ENCODE data around the gene CHST15.

CHST15 gene

GRCh38 chr10:124029559-124029958 is 63.8 kb downstream of the CHST15 start:
- no peak for DNase-seq (ENCODE audit: low read depth)

- no peak for DNase-seq (ENCODE audit: low read depth)
Observed at GRCh38 chr10:124028700-124029480, 64.5 kb downstream of the CHST15 start.

- no peak for DNase-seq (ENCODE audit: low read depth)
Observed at GRCh38 chr10:124027651-124028050, 65.7 kb downstream of the CHST15 start.

GRCh38 chr10:124027031-124027611 is 66.3 kb downstream of the CHST15 start:
- DNase-seq (ENCODE audit: low read depth), result no peak

- no peak for DNase-seq (ENCODE audit: low read depth)
Observed at GRCh38 chr10:124026589-124026939, 66.8 kb downstream of the CHST15 start.

GRCh38 chr10:124025660-124026588 is 67.5 kb downstream of the CHST15 start:
- DNase-seq (ENCODE audit: low read depth), result no peak

GRCh38 chr10:124025152-124025551 is 68.2 kb downstream of the CHST15 start:
- DNase-seq (ENCODE audit: low read depth), result no peak

GRCh38 chr10:124022066-124022465 is 71.3 kb downstream of the CHST15 start:
- no peak for DNase-seq (ENCODE audit: low read depth)

GRCh38 chr10:124020981-124021815 is 72.2 kb downstream of the CHST15 start:
- no peak for DNase-seq (ENCODE audit: low read depth)

- DNase-seq (ENCODE audit: low read depth), result no peak
Observed at GRCh38 chr10:124019886-124020797, 73.3 kb downstream of the CHST15 start.

GRCh38 chr10:124018886-124019525 is 74.4 kb downstream of the CHST15 start:
- no peak for DNase-seq (ENCODE audit: low read depth)

- DNase-seq (ENCODE audit: low read depth), result no peak
Observed at GRCh38 chr10:124017729-124018128, 75.7 kb downstream of the CHST15 start.

GRCh38 chr10:124016804-124017375 is 76.5 kb downstream of the CHST15 start:
- DNase-seq (ENCODE audit: low read depth), result no peak

GRCh38 chr10:124015991-124016390 is 77.4 kb downstream of the CHST15 start:
- no peak for DNase-seq (ENCODE audit: low read depth)

GRCh38 chr10:124014416-124015154 is 78.8 kb downstream of the CHST15 start:
- DNase-seq (ENCODE audit: low read depth), result no peak

- DNase-seq (ENCODE audit: low read depth), result no peak
Observed at GRCh38 chr10:124013916-124014315, 79.5 kb downstream of the CHST15 start.

- DNase-seq (ENCODE audit: low read depth), result no peak
Observed at GRCh38 chr10:124012991-124013390, 80.4 kb downstream of the CHST15 start.

GRCh38 chr10:124012583-124012982 is 80.8 kb downstream of the CHST15 start:
- DNase-seq (ENCODE audit: low read depth), result no peak

- DNase-seq (ENCODE audit: low read depth), result no peak
Observed at GRCh38 chr10:124012066-124012465, 81.3 kb downstream of the CHST15 start.
